MM.1S (cell line): ENCODE data around the gene CARS2.

Source experiments
- DNase-seq: peaks from one replicate; pipeline ENCODE4 v3.0.0-alpha.2; 2015
- H2AFZ ChIP-seq: fragments of 300-600 bp; sonication (generic); 2 replicates; pipeline ENCODE4 v1.6.0; 2016; ENCODE audit warnings: antibody characterized with exemption, low read length
- H3F3A ChIP-seq: fragments of 300-600 bp; sonication (generic); 2 replicates; pipeline ENCODE4 v1.6.1; 2016; ENCODE audit warnings: mild to moderate bottlenecking, antibody characterized with exemption, low read length, moderate library complexity, mixed read lengths; ENCODE audit not compliant: insufficient read depth
- H3K27ac ChIP-seq: fragments of 300-600 bp; sonication (generic); 2 replicates; pipeline ENCODE4 v1.5.1; 2016; ENCODE audit warnings: mild to moderate bottlenecking, low read length
- H3K27me3 ChIP-seq: fragments of 300-600 bp; sonication (generic); replicated peaks from 2 replicates; pipeline ENCODE4 v1.6.0; 2016; ENCODE audit warnings: low read length; ENCODE audit not compliant: insufficient read depth
- H3K36me3 ChIP-seq: fragments of 300-600 bp; sonication (generic); replicated peaks from 2 replicates; pipeline ENCODE4 v1.6.1; 2016; ENCODE audit warnings: mild to moderate bottlenecking, low read length, mixed read lengths; ENCODE audit not compliant: insufficient read depth
- H3K4me1 ChIP-seq: fragments of 300-600 bp; sonication (generic); 2 replicates; pipeline ENCODE4 v1.6.1; 2016; ENCODE audit warnings: low read length, mixed read lengths
- H3K4me2 ChIP-seq: fragments of 300-600 bp; sonication (generic); 2 replicates; pipeline ENCODE4 v1.6.0; 2016; ENCODE audit warnings: low read depth, low read length
- H3K4me3 ChIP-seq: fragments of 300-600 bp; sonication (generic); 2 replicates; pipeline ENCODE4 v1.5.1; 2016; ENCODE audit warnings: low read length, mixed read lengths
- H3K79me2 ChIP-seq: fragments of 300-600 bp; sonication (generic); 2 replicates; pipeline ENCODE4 v1.6.1; 2016; ENCODE audit warnings: mixed run types, low read length, mixed read lengths
- H3K9ac ChIP-seq: fragments of 300-600 bp; sonication (generic); 2 replicates; pipeline ENCODE4 v1.6.1; 2016; ENCODE audit warnings: low read length, mixed read lengths
- H3K9me2 ChIP-seq: fragments of 300-600 bp; sonication (generic); replicated peaks from 2 replicates; pipeline ENCODE4 v1.6.1; 2016; ENCODE audit warnings: mild to moderate bottlenecking, low read length, mixed read lengths; ENCODE audit not compliant: insufficient read depth
- H3K9me3 ChIP-seq: fragments of 300-600 bp; sonication (generic); replicated peaks from 2 replicates; pipeline ENCODE4 v1.6.1; 2016; ENCODE audit warnings: mild to moderate bottlenecking, low read length, mixed read lengths; ENCODE audit not compliant: insufficient read depth
- H4K20me1 ChIP-seq: fragments of 300-600 bp; sonication (generic); 2 replicates; pipeline ENCODE4 v1.6.1; 2016; ENCODE audit warnings: mild to moderate bottlenecking, low read length, moderate library complexity, mixed read lengths; ENCODE audit not compliant: insufficient read depth
- EZH2 ChIP-seq: fragments of 300-600 bp; sonication (generic); optimal IDR thresholded peaks from 2 replicates; pipeline ENCODE3; 2017; ENCODE audit warnings: low read depth, mild to moderate bottlenecking, antibody characterized with exemption, low read length, mixed read lengths
- EZH2phosphoT487 ChIP-seq: fragments of 300-600 bp; sonication (generic); IDR thresholded peaks from 2 replicates; pipeline ENCODE4 v1.6.1; 2018; ENCODE audit warnings: antibody characterized with exemption, low read length
- TF ChIP-seq, protein P1 (sequence below): fragments of 300-600 bp; sonication (generic); IDR thresholded peaks from 2 replicates; pipeline ENCODE4 v1.5.1; 2016; ENCODE audit warnings: antibody characterized with exemption, low read length, mixed read lengths

CARS2 gene

DNA sequence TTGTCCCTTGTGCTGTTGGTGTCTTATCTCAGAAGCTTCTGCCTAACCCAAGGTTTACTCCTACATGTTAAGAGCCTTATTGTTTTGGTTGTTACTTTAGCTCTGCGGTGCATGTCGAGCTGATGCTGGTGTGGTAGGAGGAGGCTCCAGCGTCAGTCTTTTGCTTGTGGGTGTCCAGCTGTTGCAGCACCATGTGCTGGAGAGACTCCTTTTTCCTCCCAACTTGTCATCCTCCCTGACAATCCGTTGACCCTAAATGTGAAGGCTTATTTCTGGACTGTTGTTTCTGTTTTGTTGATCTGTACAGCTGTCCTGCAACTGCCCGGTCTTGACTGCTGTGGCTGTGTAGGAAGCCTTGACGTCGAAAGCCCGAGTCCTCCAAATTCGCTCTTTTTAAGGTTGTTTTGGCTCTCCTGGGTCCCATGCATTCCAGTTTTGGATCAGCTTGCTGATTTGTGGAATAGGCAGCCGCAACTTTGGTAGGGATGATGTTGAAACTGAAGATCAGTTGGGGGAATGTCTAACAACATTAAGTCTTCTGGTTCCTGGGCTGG lies 75.3 kb downstream of the CARS2 start:
- Histone ChIP-seq H2AFZ (no peak overlapping the region), H3K9me2 (no peaks in the 10 kb centered on the region), H4K20me1 (no peaks in the 10 kb centered on the region), H3K4me2 (no peak overlapping the region), H3K79me2 (peaks cover 27% of the 10 kb centered on the region), H3K4me3 (no peak overlapping the region), H3F3A (no peaks in the 10 kb centered on the region), H3K9ac (no peak overlapping the region), H3K4me1 (no peaks in the 10 kb centered on the region), H3K27ac (no peak overlapping the region), H3K27me3 (no peaks in the 10 kb centered on the region), H3K36me3 (no peaks in the 10 kb centered on the region), H3K9me3 (no peaks in the 10 kb centered on the region)
- TF ChIP-seq, protein P1, sequence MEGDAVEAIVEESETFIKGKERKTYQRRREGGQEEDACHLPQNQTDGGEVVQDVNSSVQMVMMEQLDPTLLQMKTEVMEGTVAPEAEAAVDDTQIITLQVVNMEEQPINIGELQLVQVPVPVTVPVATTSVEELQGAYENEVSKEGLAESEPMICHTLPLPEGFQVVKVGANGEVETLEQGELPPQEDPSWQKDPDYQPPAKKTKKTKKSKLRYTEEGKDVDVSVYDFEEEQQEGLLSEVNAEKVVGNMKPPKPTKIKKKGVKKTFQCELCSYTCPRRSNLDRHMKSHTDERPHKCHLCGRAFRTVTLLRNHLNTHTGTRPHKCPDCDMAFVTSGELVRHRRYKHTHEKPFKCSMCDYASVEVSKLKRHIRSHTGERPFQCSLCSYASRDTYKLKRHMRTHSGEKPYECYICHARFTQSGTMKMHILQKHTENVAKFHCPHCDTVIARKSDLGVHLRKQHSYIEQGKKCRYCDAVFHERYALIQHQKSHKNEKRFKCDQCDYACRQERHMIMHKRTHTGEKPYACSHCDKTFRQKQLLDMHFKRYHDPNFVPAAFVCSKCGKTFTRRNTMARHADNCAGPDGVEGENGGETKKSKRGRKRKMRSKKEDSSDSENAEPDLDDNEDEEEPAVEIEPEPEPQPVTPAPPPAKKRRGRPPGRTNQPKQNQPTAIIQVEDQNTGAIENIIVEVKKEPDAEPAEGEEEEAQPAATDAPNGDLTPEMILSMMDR = no peak
- TF ChIP-seq EZH2phosphoT487 (no peak), EZH2 (no peak)
- no peak for DNase-seq

DNA sequence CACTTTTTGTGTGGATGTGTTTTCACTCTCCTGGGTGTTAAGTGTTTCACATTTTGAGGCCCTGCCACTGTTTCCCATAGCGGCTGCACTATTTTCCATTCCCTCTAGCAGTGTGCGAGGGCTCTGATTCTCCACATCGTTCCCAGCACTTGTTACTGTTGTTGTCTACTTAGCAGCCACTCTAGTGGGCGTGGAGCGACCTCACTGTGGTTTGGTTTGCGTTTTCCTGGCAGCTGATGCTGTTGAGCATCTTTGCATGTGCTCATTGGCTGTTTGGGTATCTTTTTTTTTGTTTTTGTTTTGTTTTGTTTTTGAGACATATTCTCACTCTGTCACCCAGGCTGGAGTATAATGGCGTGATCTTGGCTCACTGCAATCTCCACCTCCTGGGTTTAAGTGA lies 76.2 kb downstream of the CARS2 start:
- H3K9me2 ChIP-seq = no peaks in the 10 kb centered on the region
- TF ChIP-seq, protein P1 = no peak
- TF ChIP-seq EZH2 = no peak
- TF ChIP-seq EZH2phosphoT487 = no peak
- H3K79me2 ChIP-seq = peaks cover 36% of the 10 kb centered on the region
- no peaks in the 10 kb centered on the region for H3K4me1 ChIP-seq
- no peak overlapping the region for H3K4me2 ChIP-seq
- H4K20me1 ChIP-seq = no peaks in the 10 kb centered on the region
- no peaks in the 10 kb centered on the region for H3K36me3 ChIP-seq
- H3K9me3 ChIP-seq = no peaks in the 10 kb centered on the region
- no peak for DNase-seq
- no peak overlapping the region for H3K27ac ChIP-seq
- no peak overlapping the region for H2AFZ ChIP-seq
- no peak overlapping the region for H3K4me3 ChIP-seq
- no peak overlapping the region for H3K9ac ChIP-seq
- H3K27me3 ChIP-seq = no peaks in the 10 kb centered on the region
- no peaks in the 10 kb centered on the region for H3F3A ChIP-seq

DNA sequence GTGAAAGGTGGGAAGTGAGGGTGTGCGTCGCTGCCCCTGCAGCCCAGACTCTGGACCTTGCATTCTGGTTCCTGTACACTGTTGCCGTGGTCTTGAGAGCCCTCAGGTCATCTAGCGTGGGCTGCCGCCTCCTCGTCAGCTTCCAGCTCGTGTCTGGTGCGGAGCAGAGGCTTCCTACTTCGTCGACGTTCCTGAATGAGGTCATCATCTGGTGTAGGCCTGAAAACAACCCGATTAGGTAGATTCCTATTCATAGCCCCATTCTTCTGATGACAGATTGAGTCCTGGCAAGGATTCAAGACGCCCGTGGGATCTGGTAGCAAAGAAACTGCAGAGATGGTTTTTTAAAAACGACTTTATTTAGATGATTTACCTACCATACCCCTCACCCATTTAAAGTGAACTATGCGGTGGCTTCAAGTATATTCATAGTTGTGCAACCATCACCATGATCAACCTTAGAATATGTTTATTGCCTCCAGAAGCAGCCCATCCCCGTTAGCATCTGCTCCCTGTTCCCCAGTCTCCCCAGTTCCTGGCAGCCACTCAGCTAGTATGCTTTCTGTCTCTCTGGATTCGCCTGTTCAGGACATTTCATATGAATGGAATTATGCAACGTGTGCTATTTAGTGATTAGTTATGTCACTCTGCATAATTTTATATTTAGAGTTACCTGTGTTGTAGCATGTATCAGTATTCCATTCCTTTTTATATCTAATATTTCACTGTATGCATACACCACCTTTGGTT lies 76.8 kb downstream of the CARS2 start:
- no peak overlapping the region for H3K4me2 ChIP-seq
- H2AFZ ChIP-seq = no peak overlapping the region
- H3F3A ChIP-seq = no peaks in the 10 kb centered on the region
- H3K4me3 ChIP-seq = no peak overlapping the region
- no peaks in the 10 kb centered on the region for H3K36me3 ChIP-seq
- TF ChIP-seq EZH2 = no peak
- TF ChIP-seq, protein P1 = no peak
- no peak for TF ChIP-seq EZH2phosphoT487
- H4K20me1 ChIP-seq = no peaks in the 10 kb centered on the region
- no peaks in the 10 kb centered on the region for H3K4me1 ChIP-seq
- no peak for DNase-seq
- no peaks in the 10 kb centered on the region for H3K9me3 ChIP-seq
- H3K9me2 ChIP-seq = no peaks in the 10 kb centered on the region
- H3K27me3 ChIP-seq = no peaks in the 10 kb centered on the region
- no peak overlapping the region for H3K9ac ChIP-seq
- peaks cover 38% of the 10 kb centered on the region for H3K79me2 ChIP-seq
- H3K27ac ChIP-seq = no peak overlapping the region
